Motor neuron (in vitro differentiated cells): ENCODE results near the gene ZG16. TPM values are rescaled to one million over a fixed set of nuclear protein-coding genes. Genes with fewer than 3 reads are reported as not detected.
"Not testable (repeated sequence)": the region's sequence is repeated elsewhere in the genome, so short reads cannot be mapped to it uniquely, and the experiment has no call there.

Source experiments
- ATAC-seq, 8 experiments: fragments of 200-7000 bp; cut with Tn5 transposase; replicated peaks in 6 of 8; 2 replicates each; pipeline ENCODE4 v1.8.0; 2021; ENCODE audit warnings: mild to moderate bottlenecking in 8 of 8, moderate library complexity in 8 of 8
- H3K27ac ChIP-seq, 2 donors: fragments of 250-450 bp; sonication (Bioruptor Pico); 2 replicates each; pipeline ENCODE4 v1.9.0; 2021; ENCODE audit warnings: antibody characterized with exemption in 2 of 2, mild to moderate bottlenecking in 2 of 2, moderate library complexity in 1 of 2
- H3K4me1 ChIP-seq, 2 donors: fragments of 250-450 bp; sonication (Bioruptor Pico); replicated peaks in 1 of 2; 2 replicates each; pipeline ENCODE4 v1.6.1; 2021; ENCODE audit warnings: antibody characterized with exemption in 2 of 2, mild to moderate bottlenecking in 2 of 2, moderate library complexity in 1 of 2
- H3K4me3 ChIP-seq, 5 donors: fragments of 250-450 bp; sonication (Bioruptor Pico); 2 replicates each; pipeline ENCODE4 v1.9.0; 2021; ENCODE audit warnings: antibody characterized with exemption in 5 of 5, mild to moderate bottlenecking in 5 of 5, moderate library complexity in 4 of 5
- WGBS, 10 experiments: fragments of 450-650 bp; shearing (Covaris generic); methylation state at CpG; one replicate each; pipeline ENCODE4 v1.0.0; 2022; 5-methylcytosine and 5-hydroxymethylcytosine counted together
- in situ Hi-C, 9 experiments: fragments of 400-800 bp; cut with MboI; loops; one replicate each; pipeline ENCODE4 v1.15.0; 2021; ENCODE audit warnings: low sequenced_read_pairs in 9 of 9, low pct_unique_long_range_greater_than_20kb in 2 of 9; ENCODE audit not compliant: unreplicated experiment in 9 of 9
- total RNA-seq, 8 experiments: library from RNA; unstranded; fragments of 300-600 nt; gene quantifications; 2 replicates each; pipeline versions ENCODE4 v1.2.3 to v1.2.4, GENCODE V29; 2022

Gene ZG16
- total RNA-seq, 8 experiments from 2014 or later, result 0.08 to 0.19 (median 0.10) TPM; not detected in 3

DNA sequence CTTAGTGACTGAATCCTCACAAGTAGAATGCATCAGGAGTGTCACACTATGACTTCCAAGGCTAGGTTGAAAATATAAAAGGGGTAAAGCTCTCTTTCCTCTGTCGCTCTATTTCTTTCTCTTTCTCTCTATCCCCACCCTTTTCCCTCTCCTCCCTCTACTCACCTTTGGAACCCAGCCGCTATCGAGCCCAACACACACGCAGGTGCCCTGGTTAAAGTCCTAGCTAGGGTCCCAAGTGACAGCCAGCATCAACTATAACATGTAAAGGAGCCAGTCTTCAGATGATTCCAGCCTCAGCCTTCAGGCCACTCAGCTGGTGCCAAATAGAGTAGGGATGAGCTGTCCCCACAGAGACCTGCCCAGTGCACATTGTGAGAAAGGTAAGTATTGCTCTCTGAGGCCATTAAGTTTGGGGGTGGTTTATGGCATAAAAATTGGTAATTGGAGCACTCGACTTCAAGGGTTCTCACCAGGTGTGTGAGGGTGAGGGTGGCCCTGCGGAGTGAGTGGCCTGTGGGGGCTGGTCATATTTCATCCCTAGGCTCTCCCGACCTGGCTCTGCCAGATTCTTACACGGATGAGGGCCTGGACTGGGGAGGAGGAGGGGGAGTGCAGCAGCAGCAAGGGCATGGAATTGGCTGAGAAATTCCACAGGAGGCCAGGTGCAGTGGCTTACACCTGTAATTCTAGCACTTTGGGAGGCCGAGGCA is 17.3 kb upstream of the ZG16 start:
- WGBS, 10 experiments, result 51 to 100% (median 81%) methylated on average over 1 to 9 of the region's 9 CpGs; no CpG with 5 or more reads in 1 of the 10 experiments
- H3K4me1 ChIP-seq, result peaks cover 3 to 6% of the 10 kb centered on the region in 2 donors
- ATAC-seq, result no peak
- H3K27ac ChIP-seq, result no peak overlapping the region
- H3K4me3 ChIP-seq, result no peak overlapping the region
- in situ Hi-C loops, result no loop called here

DNA sequence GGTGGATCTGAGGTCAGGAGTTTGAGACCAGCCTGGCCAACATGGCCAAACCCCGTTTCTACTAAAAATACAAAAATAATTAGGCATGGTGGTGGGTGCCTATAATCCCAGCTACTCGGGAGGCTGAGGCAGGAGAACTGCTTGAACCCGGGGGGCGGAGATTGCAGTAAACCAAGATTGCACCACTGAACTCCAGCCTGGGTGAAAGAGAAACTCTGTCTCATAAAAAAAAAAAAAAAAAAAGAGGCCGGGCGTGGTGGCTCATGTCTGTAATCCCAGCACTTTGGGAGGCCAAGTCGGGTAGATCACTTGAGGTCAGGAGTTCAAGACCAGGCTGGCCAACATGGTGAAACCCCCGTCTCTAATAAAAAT is 16.8 kb upstream of the ZG16 start:
- H3K4me1 ChIP-seq, H3K27ac ChIP-seq, H3K4me3 ChIP-seq, in situ Hi-C loops, ATAC-seq: not testable (repeated sequence)
- 40 to 100% (median 93%) methylated on average over 1 to 4 of the region's 8 CpGs; no CpG with 5 or more reads in 3 of the 10 experiments for WGBS, 10 experiments

DNA sequence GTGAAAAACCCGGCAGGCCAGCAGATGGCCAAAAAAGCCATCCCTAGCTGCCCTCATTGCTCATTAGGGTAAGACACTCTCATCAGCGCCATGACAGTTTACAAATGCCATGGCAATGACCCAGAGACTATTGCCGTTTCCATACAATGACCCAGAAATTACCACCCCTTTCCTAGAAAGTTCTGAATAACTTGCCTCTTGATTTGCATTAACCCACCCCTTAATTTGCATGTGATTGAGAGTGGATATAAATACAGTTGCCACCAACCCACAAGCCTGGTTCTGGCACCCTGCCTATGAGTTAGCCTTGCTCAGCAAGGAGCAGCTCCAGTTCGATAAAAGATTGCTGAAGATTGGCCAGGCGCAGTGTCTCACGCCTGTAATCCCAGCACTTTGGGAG is 16.2 kb upstream of the ZG16 start:
- WGBS, 10 experiments, result 0 to 96% (median 73%) methylated on average over 1 to 4 of the region's 6 CpGs; no CpG with 5 or more reads in 3 of the 10 experiments
- in situ Hi-C loops, result no loop called here
- no peak overlapping the region for H3K27ac ChIP-seq

DNA sequence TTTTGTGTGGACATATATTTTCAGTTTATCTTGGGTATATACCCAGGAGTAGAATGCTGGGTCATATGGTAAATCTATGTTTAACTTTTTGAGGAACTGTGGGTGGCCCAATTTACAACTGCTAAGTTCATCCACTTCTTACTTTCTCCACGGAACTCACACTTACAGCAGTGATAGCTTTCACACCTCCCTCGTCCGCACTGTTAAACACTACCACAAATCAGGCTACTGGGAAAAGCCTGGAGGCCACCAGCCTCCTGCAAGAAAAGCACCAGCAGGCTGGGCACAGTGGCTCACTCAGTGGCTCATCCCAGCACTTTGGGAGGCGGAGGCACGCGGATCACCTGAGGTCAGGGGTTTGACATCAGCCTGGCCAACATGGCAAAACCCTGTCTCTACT is 14.7 kb upstream of the ZG16 start:
- peaks cover 0 to under 1% of the 10 kb centered on the region in 2 donors for H3K4me1 ChIP-seq
- WGBS, 10 experiments, result 29 to 100% (median 54%) methylated on average over 1 to 5 of the region's 6 CpGs; no CpG with 5 or more reads in 6 of the 10 experiments
- in situ Hi-C loops, result no loop called here
- H3K4me3 ChIP-seq, result no peak overlapping the region
- no peak overlapping the region for H3K27ac ChIP-seq
- ATAC-seq, result no peak

More for the DNA sequence above, 16.2 kb upstream of the ZG16 start:
- peaks cover 3 to 6% of the 10 kb centered on the region in 2 donors for H3K4me1 ChIP-seq
- ATAC-seq, result peak in 5 of 8 experiments; percentile 15 to 89 (median 53)
- no peak overlapping the region for H3K4me3 ChIP-seq

DNA sequence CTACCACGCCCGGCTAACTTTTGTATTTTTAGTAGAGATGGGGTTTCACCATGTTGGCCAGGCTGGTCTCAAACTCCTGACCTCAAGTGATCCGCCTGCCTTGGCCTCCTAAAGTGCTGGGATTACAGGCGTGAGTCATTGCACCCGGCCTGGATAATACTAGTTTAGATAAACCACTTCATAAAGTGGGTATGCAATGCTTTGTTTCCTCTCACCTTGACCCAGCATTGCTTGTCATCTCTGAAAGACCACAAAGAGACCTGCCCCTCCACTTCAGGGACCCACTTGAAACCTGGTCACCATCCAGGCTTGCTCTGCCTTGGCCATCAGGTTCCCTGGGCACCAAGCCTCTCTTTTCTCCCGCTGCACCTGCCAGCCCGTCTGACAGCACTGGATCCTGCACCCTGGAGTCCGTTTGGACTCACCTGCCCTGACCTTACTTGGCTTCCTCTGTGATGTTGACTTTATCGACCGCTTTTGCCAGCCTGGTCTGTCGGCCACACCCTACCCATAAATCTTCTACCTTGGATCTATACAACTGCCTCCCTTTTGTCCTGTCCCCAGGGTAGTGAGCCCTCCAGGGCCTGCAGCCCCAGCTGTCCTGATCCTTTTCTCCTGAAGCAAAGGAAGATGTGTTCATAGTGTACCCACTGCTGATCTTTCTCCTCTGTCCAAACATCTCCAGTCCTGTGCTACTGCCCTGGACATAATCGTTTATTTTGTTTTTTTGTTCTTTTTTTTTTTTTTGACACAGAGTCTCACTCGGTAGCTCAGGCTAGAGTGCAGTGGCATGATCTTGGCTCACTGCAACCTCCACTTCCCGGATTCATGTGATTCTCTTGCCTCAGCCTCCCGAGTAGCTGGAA is 12.7 kb upstream of the ZG16 start:
- Histone ChIP-seq H3K4me1 (no peaks in the 10 kb centered on the region), H3K4me3 (no peak overlapping the region), H3K27ac (no peak overlapping the region)
- in situ Hi-C loops, result no loop called here
- WGBS, 10 experiments, result 43 to 90% (median 65%) methylated on average over 2 to 8 of the region's 15 CpGs; no CpG with 5 or more reads in 2 of the 10 experiments
- no peak for ATAC-seq

DNA sequence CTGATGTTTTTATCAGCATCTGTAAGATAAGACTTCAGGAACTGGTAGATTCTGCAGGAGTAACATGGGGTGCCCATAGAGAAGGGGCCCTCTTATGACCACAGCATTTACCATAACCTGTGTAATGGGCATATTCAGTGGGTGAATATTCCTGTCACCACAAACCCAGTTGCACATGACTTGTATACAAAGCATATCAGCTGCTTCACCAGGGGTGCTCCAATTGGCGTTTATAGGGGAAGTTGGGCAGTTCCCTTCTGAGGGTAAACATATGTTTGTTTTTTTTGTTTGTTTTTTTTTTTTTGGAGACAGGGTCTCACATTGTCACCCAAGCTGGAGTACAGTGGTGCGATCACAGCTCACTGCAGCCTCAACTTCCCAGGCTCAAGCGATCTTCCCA is 11.5 kb upstream of the ZG16 start:
- no peak overlapping the region for H3K4me3 ChIP-seq
- 58 to 100% (median 86%) methylated on average over 1 to 3 of the region's 3 CpGs; no CpG with 5 or more reads in 2 of the 10 experiments for WGBS, 10 experiments
- no peak overlapping the region for H3K27ac ChIP-seq
- no peak for ATAC-seq
- no peaks in the 10 kb centered on the region for H3K4me1 ChIP-seq
- in situ Hi-C loops, result no loop called here

DNA sequence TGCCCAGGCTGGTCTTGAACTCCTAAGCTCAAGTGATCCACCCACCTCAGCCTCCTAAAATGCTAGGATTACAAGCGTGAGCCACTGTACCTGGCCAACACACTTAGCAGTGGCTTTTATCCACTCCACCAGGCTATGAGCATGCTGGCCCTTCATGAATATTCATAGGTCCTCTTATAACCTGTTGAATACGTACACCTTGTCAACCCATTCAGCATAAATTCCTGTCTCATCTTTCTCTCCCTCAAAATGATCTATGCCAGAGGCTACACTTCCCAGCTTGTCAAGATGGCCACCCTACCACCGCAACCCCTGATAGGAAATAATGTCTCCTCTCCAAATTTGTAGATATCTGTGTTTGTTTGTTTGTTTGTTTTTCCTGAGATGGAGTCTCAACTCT is 11.0 kb upstream of the ZG16 start:
- Histone ChIP-seq H3K27ac (no peak overlapping the region), H3K4me1 (no peaks in the 10 kb centered on the region), H3K4me3 (no peak overlapping the region)
- no peak for ATAC-seq
- 0 to 100% (median 81%) methylated on average over 1 to 3 of the region's 3 CpGs; no CpG with 5 or more reads in 3 of the 10 experiments for WGBS, 10 experiments
- in situ Hi-C loops, result no loop called here

DNA sequence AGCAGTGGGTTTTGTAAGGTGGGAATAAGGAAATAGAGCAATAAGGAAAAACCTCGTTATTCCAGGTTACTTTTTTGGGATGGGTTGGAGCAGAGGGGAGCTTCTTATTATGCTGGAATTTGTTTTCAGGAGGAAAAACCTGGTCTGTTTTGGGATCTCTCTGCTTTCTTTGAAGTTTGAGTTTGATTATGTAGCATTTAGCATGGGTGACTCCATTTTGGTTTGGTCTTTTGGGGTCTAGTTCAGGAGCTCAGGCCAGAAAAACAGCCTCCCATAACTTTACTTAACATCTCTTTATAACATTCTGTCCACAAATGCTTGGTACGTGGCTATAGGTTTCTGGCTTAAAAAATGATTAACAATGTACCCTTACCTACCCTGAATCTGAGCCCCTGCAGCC is 8.5 kb upstream of the ZG16 start:
- ATAC-seq, result no peak
- no peak overlapping the region for H3K4me3 ChIP-seq
- no peaks in the 10 kb centered on the region for H3K4me1 ChIP-seq
- 20 to 83% (median 67%) methylated on average over 1 to 2 of the region's 2 CpGs; no CpG with 5 or more reads in 1 of the 10 experiments for WGBS, 10 experiments
- in situ Hi-C loops, result no loop called here
- no peak overlapping the region for H3K27ac ChIP-seq

DNA sequence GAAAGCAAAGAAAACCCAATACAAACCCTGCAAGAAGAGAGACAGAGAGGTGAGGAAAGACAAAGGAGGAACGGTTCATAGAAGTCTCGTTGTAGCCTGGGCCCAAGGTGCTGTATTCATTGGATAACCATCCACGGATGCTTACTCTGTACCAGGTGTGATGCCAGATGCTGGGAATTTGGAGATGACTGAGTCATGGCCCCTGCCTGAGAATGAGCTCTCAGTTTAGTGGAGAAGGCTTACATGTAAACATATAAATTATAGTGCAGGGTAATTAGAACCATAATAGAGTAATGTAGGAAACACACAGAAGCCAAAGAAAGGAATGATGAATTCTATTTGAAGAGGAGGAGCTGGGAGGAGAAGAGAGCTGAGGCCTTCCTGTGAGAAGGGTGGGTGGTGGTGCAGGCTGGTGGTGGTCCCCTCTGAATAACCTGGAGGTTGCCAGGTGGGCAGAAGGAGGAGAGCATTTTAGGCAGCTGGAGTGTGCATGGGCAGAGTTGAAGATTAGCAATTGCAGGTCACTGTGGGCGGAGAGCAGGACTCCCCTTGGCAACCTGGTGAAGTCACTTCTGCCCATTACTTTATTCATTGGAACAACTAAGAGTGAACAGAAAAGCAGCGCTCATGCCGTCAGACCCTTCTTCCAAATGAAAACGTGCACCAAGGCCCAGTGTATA is 7.7 kb upstream of the ZG16 start:
- no peak for ATAC-seq
- Histone ChIP-seq H3K4me1 (no peaks in the 10 kb centered on the region), H3K4me3 (no peak overlapping the region), H3K27ac (no peak overlapping the region)
- in situ Hi-C loops, result no loop called here
- WGBS, 10 experiments, result 26 to 100% (median 78%) methylated on average over 1 to 7 of the region's 7 CpGs; no CpG with 5 or more reads in 1 of the 10 experiments

DNA sequence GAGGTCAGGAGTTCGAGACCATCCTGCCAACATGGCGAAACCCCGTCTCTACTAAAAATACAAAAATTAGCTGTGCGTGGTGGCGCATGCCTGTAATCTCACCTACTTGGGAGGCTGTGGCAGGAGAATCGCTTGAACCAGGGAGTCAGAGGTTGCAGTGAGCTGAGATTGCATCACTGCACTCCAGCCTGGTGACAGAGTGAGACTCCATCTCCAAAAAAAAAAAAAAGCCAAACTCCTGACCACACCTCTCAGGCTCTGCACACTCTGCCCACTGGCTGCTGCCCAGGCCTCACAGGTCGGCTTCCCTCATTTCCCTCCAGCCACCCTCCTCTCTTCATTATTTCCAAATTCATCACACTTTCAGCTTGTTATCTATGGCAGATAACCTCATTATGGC is 5.7 kb upstream of the ZG16 start:
- H3K4me3 ChIP-seq, H3K4me1 ChIP-seq, in situ Hi-C loops, H3K27ac ChIP-seq: not testable (repeated sequence)
- 20 to 100% (median 70%) methylated on average over 1 to 2 of the region's 7 CpGs; no CpG with 5 or more reads in 2 of the 10 experiments for WGBS, 10 experiments
- ATAC-seq, result peak in 7 of 8 experiments; percentile 11 to 79 (median 76)

DNA sequence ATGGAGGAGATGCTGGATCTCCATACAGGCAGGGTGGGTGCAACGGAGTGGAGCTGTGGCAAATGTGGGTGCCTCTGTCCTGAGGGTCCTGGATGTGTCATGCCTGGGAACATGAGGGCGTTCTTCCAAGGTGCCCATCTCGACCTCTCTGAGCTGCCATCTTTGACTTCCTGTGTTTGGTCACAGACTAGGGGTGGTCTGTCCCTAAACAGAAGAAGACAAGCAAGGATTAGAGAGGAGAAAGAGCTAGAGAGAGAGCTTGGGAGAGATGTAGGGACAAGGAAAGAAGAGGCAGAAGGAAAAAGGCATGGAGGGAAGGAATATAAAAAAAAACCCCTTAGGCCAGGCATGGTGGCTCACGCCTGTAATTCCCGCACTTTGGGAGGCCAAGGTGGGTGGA is 3.3 kb upstream of the ZG16 start:
- in situ Hi-C loops, result no loop called here
- Histone ChIP-seq H3K27ac (no peak overlapping the region), H3K4me1 (peaks cover 2 to 3% of the 10 kb centered on the region in 2 donors), H3K4me3 (no peak overlapping the region)
- no peak for ATAC-seq
- WGBS, 10 experiments, result 28 to 100% (median 60%) methylated on average over 1 to 5 of the region's 5 CpGs; no CpG with 5 or more reads in 5 of the 10 experiments

DNA sequence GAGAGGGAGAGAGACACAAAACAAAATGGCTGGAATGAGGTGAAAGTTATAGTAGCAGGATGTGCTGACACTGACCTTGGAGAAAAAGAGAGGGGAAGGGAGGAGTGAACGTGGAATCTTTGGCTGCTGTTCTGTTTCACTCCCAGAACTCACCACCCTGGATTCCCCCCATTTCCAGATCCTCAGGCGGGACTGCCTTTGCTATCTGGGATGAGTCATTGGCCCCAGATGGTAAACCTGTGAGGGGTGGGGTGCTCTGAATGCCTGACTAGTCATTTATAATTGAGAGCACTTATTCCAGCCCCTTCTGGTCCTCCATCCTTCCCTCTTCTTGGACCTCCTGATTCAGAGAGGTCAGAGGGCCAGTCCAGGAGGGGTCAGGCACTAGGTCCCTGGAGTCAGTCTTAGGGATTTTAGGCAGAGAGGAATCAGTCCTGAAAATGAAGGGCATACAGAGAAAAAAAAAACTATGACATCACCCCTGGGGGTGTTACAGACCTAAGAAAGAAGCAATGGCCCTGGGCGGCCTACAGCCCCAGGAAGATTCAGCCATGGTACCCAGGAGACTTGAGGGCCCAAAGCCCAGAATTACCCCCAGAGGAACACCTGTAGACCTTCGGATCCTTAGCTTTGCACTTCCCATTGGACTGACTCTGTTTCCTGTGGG is 2.2 kb upstream of the ZG16 start:
- H3K27ac ChIP-seq, result peak overlapping the region; percentile 12 to 15
- peaks cover 2 to 3% of the 10 kb centered on the region in 2 donors for H3K4me1 ChIP-seq
- no peak overlapping the region for H3K4me3 ChIP-seq
- WGBS, 10 experiments, result 13 to 80% (median 50%) methylated on average over 1 to 2 of the region's 4 CpGs; no CpG with 5 or more reads in 1 of the 10 experiments
- ATAC-seq, result peak; percentile 43 to 98 (median 78)
- in situ Hi-C loops, result no loop called here
